ENCODE measurements around the gene ADISSP. TPM values are rescaled to one million over a fixed set of nuclear protein-coding genes. Genes with fewer than 3 reads are reported as not detected.

ADISSP gene
- total and polyA plus RNA-seq, 2 donors (not counting 1 experiment from before 2014, with no cell fraction given), result 18.4 to 28.8 TPM

- ChIA-PET POLR2A (no interaction called here), CTCF (interaction anchor here (1.3 kb wide), 1 partner anchor 18 kb away, joined by 3 read pairs; no protein-coding TSS in a partner anchor)
- Mint-ChIP-seq H3K4me1 (peaks cover 5% of the 10 kb centered on the region), H3K4me3 (no peak overlapping the region), H3K9me3 (ENCODE audit: insufficient read depth) (no peaks in the 10 kb centered on the region), H3K27me3 (peaks cover 54% of the 10 kb centered on the region), H3K27ac (no peak overlapping the region)
- intact Hi-C loops (cut with micrococcal nuclease), result no loop called here
- no peaks in the 10 kb centered on the region for H4K20me1 ChIP-seq (ENCODE audit: control insufficient read depth, insufficient read depth, low read length, poor library complexity, severe bottlenecking)
- no peak for TF ChIP-seq EZH2 (IDR thresholded peaks at IDR 0.05; ENCODE audit: borderline replicate concordance, insufficient read depth, low read depth, low read length, poor library complexity, severe bottlenecking)
- TF ChIP-seq CTCF (IDR thresholded peaks at IDR 0.05), result no peak
- no peaks in the 10 kb centered on the region for H3K4me1 ChIP-seq (ENCODE audit: control insufficient read depth in 2 of 2, insufficient read depth in 2 of 2, low read length in 2 of 2)
- peaks cover 0 to 46% (median 8%) of the 10 kb centered on the region in 4 experiments for H3K27me3 ChIP-seq (replicated peaks in 1 of 4; ENCODE audit: control extremely low read depth in 1 of 4, control insufficient read depth in 3 of 4, insufficient read depth in 4 of 4, low read length in 3 of 4)
- WGBS (ENCODE audit: insufficient coverage), result 71% methylated on average over 1 of the region's 3 CpGs
- no peak for ATAC-seq (ENCODE audit: low read depth)
- H2AFZ ChIP-seq (ENCODE audit: insufficient read depth, low read depth, low read length, poor library complexity, severe bottlenecking), result no peak overlapping the region
- H3K4me2 ChIP-seq (replicated peaks; ENCODE audit: low read depth, low read length, poor library complexity, severe bottlenecking), result no peak overlapping the region
- H3K27ac ChIP-seq (ENCODE audit: low read length in 2 of 2), result no peak overlapping the region
- no peaks in the 10 kb centered on the region for H3K9me3 ChIP-seq (ENCODE audit: control extremely low read depth in 1 of 3, control insufficient read depth in 2 of 3, insufficient read depth in 1 of 3, low read length in 2 of 3)
- DNase-seq, result no peak
- H3K4me3 ChIP-seq (ENCODE audit: control extremely low read depth in 1 of 5, extremely low read depth in 1 of 5, insufficient read depth in 1 of 5, low read depth in 2 of 5, low read length in 4 of 5), result no peak overlapping the region
- no peak overlapping the region for H3K9ac ChIP-seq (ENCODE audit: low read length)
- H3K79me2 ChIP-seq (ENCODE audit: control insufficient read depth, insufficient read depth, low read length), result no peaks in the 10 kb centered on the region
- H3K36me3 ChIP-seq (replicated peaks in 1 of 2; ENCODE audit: control extremely low read depth in 1 of 2, control insufficient read depth in 1 of 2, extremely low read depth in 1 of 2, insufficient read depth in 2 of 2, low read length in 1 of 2), result no peaks in the 10 kb centered on the region
Observed at GRCh38 chr20:3728876-3729275, 38.7 kb downstream of the ADISSP start.

DNA sequence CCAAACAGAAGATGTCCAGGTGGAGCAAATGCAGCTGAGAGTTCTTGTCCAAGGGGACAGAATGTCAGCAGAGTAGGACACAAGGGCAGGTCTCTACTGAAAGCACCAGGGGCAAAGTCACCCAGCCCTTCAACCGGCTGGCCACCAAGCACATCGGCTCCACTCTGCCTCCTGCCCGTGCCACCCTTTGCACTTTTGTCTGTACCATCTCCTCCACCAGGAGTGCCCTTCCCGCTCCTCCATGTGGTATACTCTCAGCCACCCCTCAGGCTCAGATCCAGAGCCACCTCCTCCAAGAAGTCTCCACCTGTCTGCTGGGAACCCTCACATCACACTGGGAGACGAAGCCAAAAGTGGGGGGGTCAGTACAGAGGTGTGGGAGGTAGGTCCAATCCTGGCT lies 39.2 kb downstream of the ADISSP start:
- TF ChIP-seq EZH2 (IDR thresholded peaks at IDR 0.05; ENCODE audit: borderline replicate concordance, insufficient read depth, low read depth, low read length, poor library complexity, severe bottlenecking) (no peak), CTCF (IDR thresholded peaks at IDR 0.05) (no peak)
- H3K4me2 ChIP-seq (replicated peaks; ENCODE audit: low read depth, low read length, poor library complexity, severe bottlenecking), result no peak overlapping the region
- no peak for ATAC-seq (ENCODE audit: low read depth)
- POLR2A ChIA-PET, result no interaction called here
- no peak overlapping the region for H3K27ac ChIP-seq (ENCODE audit: low read length in 2 of 2)
- no peaks in the 10 kb centered on the region for H3K36me3 ChIP-seq (replicated peaks in 1 of 2; ENCODE audit: control extremely low read depth in 1 of 2, control insufficient read depth in 1 of 2, extremely low read depth in 1 of 2, insufficient read depth in 2 of 2, low read length in 1 of 2)
- no peaks in the 10 kb centered on the region for H3K9me3 Mint-ChIP-seq (ENCODE audit: insufficient read depth)
- H3K4me3 Mint-ChIP-seq, result no peak overlapping the region
- peaks cover 0 to 41% (median 8%) of the 10 kb centered on the region in 4 experiments for H3K27me3 ChIP-seq (replicated peaks in 1 of 4; ENCODE audit: control extremely low read depth in 1 of 4, control insufficient read depth in 3 of 4, insufficient read depth in 4 of 4, low read length in 3 of 4)
- CTCF ChIA-PET, result interaction anchor here (1.3 kb wide), 1 partner anchor 18 kb away, joined by 3 read pairs; no protein-coding TSS in a partner anchor
- H3K9me3 ChIP-seq (ENCODE audit: control extremely low read depth in 1 of 3, control insufficient read depth in 2 of 3, insufficient read depth in 1 of 3, low read length in 2 of 3), result no peaks in the 10 kb centered on the region
- H3K4me1 ChIP-seq (ENCODE audit: control insufficient read depth in 2 of 2, insufficient read depth in 2 of 2, low read length in 2 of 2), result no peaks in the 10 kb centered on the region
- no peaks in the 10 kb centered on the region for H3K79me2 ChIP-seq (ENCODE audit: control insufficient read depth, insufficient read depth, low read length)
- H4K20me1 ChIP-seq (ENCODE audit: control insufficient read depth, insufficient read depth, low read length, poor library complexity, severe bottlenecking), result no peaks in the 10 kb centered on the region
- 87% methylated on average over 4 of the region's 5 CpGs for WGBS (ENCODE audit: insufficient coverage)
- no peak overlapping the region for H3K4me3 ChIP-seq (ENCODE audit: control extremely low read depth in 1 of 5, extremely low read depth in 1 of 5, insufficient read depth in 1 of 5, low read depth in 2 of 5, low read length in 4 of 5)
- DNase-seq, result no peak
- no peak overlapping the region for H3K9ac ChIP-seq (ENCODE audit: low read length)
- H3K4me1 Mint-ChIP-seq, result peaks cover 5% of the 10 kb centered on the region
- H3K27ac Mint-ChIP-seq, result no peak overlapping the region
- intact Hi-C loops (cut with micrococcal nuclease), result no loop called here
- peaks cover 53% of the 10 kb centered on the region for H3K27me3 Mint-ChIP-seq
- H2AFZ ChIP-seq (ENCODE audit: insufficient read depth, low read depth, low read length, poor library complexity, severe bottlenecking), result no peak overlapping the region

Data from B cell (primary cell).